NB4 (cell line): ENCODE measurements around the gene MICU2.

Experiments used
- POLR2A ChIP-seq: IDR thresholded peaks from 2 replicates; pipeline ENCODE4 v1.6.1; 2011; ENCODE audit warnings: mild to moderate bottlenecking; ENCODE audit not compliant: insufficient read length; ENCODE audit errors: extremely low read depth
- TF ChIP-seq, protein P1 (sequence below): IDR thresholded peaks from one replicate; pipeline ENCODE4 v1.5.1; 2012; ENCODE audit warnings: low read depth, low read length
- TF ChIP-seq, protein P2 (sequence below): IDR thresholded peaks from 2 replicates; pipeline ENCODE4 v1.6.1; 2011; ENCODE audit warnings: low read depth, low read length

GRCh38 chr13:21584973-21585592, 18.9 kb downstream of the MICU2 start:
- TF ChIP-seq POLR2A = no peak
- TF ChIP-seq, protein P1, sequence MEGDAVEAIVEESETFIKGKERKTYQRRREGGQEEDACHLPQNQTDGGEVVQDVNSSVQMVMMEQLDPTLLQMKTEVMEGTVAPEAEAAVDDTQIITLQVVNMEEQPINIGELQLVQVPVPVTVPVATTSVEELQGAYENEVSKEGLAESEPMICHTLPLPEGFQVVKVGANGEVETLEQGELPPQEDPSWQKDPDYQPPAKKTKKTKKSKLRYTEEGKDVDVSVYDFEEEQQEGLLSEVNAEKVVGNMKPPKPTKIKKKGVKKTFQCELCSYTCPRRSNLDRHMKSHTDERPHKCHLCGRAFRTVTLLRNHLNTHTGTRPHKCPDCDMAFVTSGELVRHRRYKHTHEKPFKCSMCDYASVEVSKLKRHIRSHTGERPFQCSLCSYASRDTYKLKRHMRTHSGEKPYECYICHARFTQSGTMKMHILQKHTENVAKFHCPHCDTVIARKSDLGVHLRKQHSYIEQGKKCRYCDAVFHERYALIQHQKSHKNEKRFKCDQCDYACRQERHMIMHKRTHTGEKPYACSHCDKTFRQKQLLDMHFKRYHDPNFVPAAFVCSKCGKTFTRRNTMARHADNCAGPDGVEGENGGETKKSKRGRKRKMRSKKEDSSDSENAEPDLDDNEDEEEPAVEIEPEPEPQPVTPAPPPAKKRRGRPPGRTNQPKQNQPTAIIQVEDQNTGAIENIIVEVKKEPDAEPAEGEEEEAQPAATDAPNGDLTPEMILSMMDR = no peak
- TF ChIP-seq, protein P2, sequence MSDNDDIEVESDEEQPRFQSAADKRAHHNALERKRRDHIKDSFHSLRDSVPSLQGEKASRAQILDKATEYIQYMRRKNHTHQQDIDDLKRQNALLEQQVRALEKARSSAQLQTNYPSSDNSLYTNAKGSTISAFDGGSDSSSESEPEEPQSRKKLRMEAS = no peak
